Natural killer cell (primary cell): ENCODE results near the gene LRP6. TPM values are rescaled to one million over a fixed set of nuclear protein-coding genes. Genes with fewer than 3 reads are reported as not detected.

Experiments
- ATAC-seq, 3 donors: fragments of 150-1000 bp in 2 of 3; fragments of 200-7000 bp in 1 of 3; cut with Tn5 transposase; 1 replicate in 1 of 3; 2 replicates in 2 of 3; pipeline ENCODE4 v1.10.0; 2021; ENCODE audit warnings: mild to moderate bottlenecking in 2 of 3, moderate library complexity in 2 of 3
- DNase-seq, 2 donors: peaks; one replicate each; pipeline versions ENCODE4 v3.0.0 to v3.0.0-alpha.2; 2013 to 2021; ENCODE audit warnings: mixed read lengths in 1 of 2
- H3K27ac ChIP-seq: one replicate; pipeline ENCODE4 v1.5.1; 2013; ENCODE audit warnings: mild to moderate bottlenecking, low read length
- H3K27me3 ChIP-seq: one replicate; pipeline ENCODE4 v1.6.1; 2013; ENCODE audit warnings: low read length; ENCODE audit not compliant: control insufficient read depth, insufficient read depth
- H3K36me3 ChIP-seq: one replicate; pipeline ENCODE4 v1.6.1; 2013; ENCODE audit warnings: low read length; ENCODE audit not compliant: control insufficient read depth, insufficient read depth
- H3K4me1 ChIP-seq: one replicate; pipeline ENCODE4 v1.6.1; 2013; ENCODE audit warnings: low read length; ENCODE audit not compliant: control insufficient read depth, insufficient read depth
- H3K4me3 ChIP-seq: one replicate; pipeline ENCODE4 v1.5.1; 2013; ENCODE audit warnings: low read length
- H3K9me3 ChIP-seq: one replicate; pipeline ENCODE4 v1.6.1; 2013; ENCODE audit warnings: low read length; ENCODE audit not compliant: control insufficient read depth, insufficient read depth
- H3K27ac Mint-ChIP-seq, 2 donors: one replicate each; pipeline ENCODE4 v1.8.0; 2022; ENCODE audit warnings: mild to moderate bottlenecking in 2 of 2, mixed read lengths in 2 of 2, moderate library complexity in 1 of 2
- H3K27me3 Mint-ChIP-seq, 2 donors: one replicate each; pipeline ENCODE4 v1.8.0; 2022; ENCODE audit warnings: low read depth in 2 of 2, mixed read lengths in 2 of 2
- H3K36me3 Mint-ChIP-seq: one replicate; pipeline ENCODE4 v1.8.0; 2022; ENCODE audit warnings: mixed read lengths
- H3K4me1 Mint-ChIP-seq, 2 donors: one replicate each; pipeline ENCODE4 v1.8.0; 2022; ENCODE audit warnings: mixed read lengths in 2 of 2
- H3K4me3 Mint-ChIP-seq: one replicate; pipeline ENCODE4 v1.8.0; 2022; ENCODE audit warnings: mild to moderate bottlenecking, moderate library complexity, mixed read lengths
- H3K9me3 Mint-ChIP-seq, 2 donors: one replicate each; pipeline ENCODE4 v1.8.0; 2022; ENCODE audit warnings: mixed read lengths in 2 of 2
- WGBS: methylation state at CpG from one replicate; pipeline ENCODE4 v1.1.7; 2013; ENCODE audit warnings: missing lambda C conversion rate; ENCODE audit not compliant: insufficient coverage; 5-methylcytosine and 5-hydroxymethylcytosine counted together
- intact Hi-C: fragments of 100-400 bp; cut with micrococcal nuclease; formaldehyde crosslinking; loops from one replicate; pipeline ENCODE4 v1.14.2; 2022
- total RNA-seq, 4 donors: library from RNA; stranded (reverse); fragments of 120-200 nt in 1 of 4; gene quantifications; one replicate each; pipeline versions ENCODE4 v1.2.3 to v1.2.4, GENCODE V29; 2013 to 2022
- TF ChIP-seq, protein P1 (sequence below): fragments of 200-600 bp; IDR thresholded peaks from one replicate; pipeline ENCODE4 v1.8.0; 2022; ENCODE audit warnings: antibody characterized with exemption

Gene LRP6
- total RNA-seq, 3 donors from 2014 or later (not counting 1 experiment from before 2014, with no cell fraction given): 0.05 to 0.33 TPM; not detected in 1

DNA sequence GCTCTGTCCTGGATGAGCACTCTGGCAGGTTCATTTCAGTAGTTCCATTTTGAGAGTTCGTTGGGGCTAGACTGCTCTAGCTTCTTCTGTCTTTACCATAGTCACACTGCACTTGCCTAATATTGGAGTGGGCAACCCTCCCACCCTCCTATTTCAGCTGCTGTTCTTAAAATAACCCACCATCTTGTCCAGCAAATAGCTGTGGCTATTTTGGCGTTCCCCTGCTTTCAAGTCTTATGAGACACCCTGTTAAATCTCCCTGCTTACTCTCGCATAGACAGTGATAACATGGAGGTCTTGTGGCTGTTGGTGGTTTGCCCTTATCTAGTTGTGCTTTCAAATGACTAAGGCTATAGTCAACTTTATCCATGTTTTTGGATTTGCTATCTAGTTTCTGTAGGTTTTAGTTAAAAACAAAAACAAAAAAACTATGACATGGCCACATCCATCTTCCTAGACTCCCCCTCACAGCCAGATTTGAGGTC lies 65.5 kb downstream of the LRP6 start:
- Mint-ChIP-seq H3K4me3 (no peak overlapping the region), H3K9me3 (peaks cover 5 to 15% of the 10 kb centered on the region in 2 donors), H3K27ac (no peak overlapping the region), H3K27me3 (peaks cover 56 to 76% of the 10 kb centered on the region in 2 donors), H3K36me3 (peaks cover 14% of the 10 kb centered on the region), H3K4me1 (no peaks in the 10 kb centered on the region)
- 55% methylated on average over 3 of the region's 3 CpGs for WGBS
- DNase-seq (no peak), ATAC-seq (no peak)
- no peaks in the 10 kb centered on the region for H3K36me3 ChIP-seq
- intact Hi-C loops: no loop called here
- peaks cover 41% of the 10 kb centered on the region for H3K27me3 ChIP-seq
- H3K4me1 ChIP-seq: no peaks in the 10 kb centered on the region
- H3K9me3 ChIP-seq: peaks cover 11% of the 10 kb centered on the region
- no peak overlapping the region for H3K4me3 ChIP-seq
- TF ChIP-seq, protein P1, sequence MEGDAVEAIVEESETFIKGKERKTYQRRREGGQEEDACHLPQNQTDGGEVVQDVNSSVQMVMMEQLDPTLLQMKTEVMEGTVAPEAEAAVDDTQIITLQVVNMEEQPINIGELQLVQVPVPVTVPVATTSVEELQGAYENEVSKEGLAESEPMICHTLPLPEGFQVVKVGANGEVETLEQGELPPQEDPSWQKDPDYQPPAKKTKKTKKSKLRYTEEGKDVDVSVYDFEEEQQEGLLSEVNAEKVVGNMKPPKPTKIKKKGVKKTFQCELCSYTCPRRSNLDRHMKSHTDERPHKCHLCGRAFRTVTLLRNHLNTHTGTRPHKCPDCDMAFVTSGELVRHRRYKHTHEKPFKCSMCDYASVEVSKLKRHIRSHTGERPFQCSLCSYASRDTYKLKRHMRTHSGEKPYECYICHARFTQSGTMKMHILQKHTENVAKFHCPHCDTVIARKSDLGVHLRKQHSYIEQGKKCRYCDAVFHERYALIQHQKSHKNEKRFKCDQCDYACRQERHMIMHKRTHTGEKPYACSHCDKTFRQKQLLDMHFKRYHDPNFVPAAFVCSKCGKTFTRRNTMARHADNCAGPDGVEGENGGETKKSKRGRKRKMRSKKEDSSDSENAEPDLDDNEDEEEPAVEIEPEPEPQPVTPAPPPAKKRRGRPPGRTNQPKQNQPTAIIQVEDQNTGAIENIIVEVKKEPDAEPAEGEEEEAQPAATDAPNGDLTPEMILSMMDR: no peak
- H3K27ac ChIP-seq: no peak overlapping the region

DNA sequence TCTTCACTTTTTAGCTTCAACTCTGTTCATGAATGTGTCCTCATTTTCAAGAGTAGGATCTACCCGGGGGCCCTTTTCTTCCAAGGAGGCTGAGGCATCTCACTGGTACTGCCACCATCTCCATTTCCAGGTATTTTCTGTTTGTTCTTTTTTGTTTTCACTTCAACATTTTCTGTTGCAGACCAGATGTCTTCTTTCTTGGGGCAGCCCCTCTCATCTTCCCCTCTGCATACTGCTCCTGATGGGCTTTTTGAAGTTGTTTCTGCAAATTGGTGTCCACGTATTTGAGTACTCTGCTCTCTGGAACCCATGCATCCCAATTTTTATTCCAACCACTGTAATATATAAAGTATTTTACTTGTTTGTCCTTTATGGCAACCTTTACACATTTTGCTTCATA lies 66.5 kb downstream of the LRP6 start:
- Mint-ChIP-seq H3K27me3 (peaks cover 59 to 80% of the 10 kb centered on the region in 2 donors), H3K27ac (no peak overlapping the region), H3K4me3 (no peak overlapping the region), H3K36me3 (peaks cover 21% of the 10 kb centered on the region), H3K4me1 (no peaks in the 10 kb centered on the region), H3K9me3 (peaks cover 5 to 15% of the 10 kb centered on the region in 2 donors)
- H3K36me3 ChIP-seq: no peaks in the 10 kb centered on the region
- peaks cover 41% of the 10 kb centered on the region for H3K27me3 ChIP-seq
- H3K9me3 ChIP-seq: peaks cover 11% of the 10 kb centered on the region
- TF ChIP-seq, protein P1: no peak
- no peak overlapping the region for H3K27ac ChIP-seq
- intact Hi-C loops: no loop called here
- WGBS: 86% methylated on average over 1 of the region's 2 CpGs
- no peak overlapping the region for H3K4me3 ChIP-seq
- no peak for DNase-seq
- no peak for ATAC-seq
- H3K4me1 ChIP-seq: no peaks in the 10 kb centered on the region

DNA sequence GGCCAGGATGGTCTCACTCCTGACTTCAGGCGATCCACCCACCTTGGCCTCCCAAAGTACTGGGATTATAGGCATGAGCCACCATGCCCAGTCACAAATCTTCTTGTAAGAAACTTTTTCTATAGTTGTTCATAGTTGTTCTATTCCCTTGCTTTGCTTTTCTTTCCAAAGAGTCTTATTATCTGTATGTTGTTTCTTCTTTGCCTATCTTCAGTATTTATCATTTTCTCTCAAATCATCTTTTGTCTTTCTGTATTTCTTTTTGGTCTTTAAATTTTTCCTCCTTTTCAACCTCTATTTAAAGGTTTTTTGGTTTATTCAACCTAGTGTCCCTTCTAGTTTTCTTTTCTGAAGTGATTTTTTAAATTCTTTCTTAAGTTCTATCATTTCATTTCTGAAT lies 68.7 kb downstream of the LRP6 start:
- Mint-ChIP-seq H3K4me3 (no peak overlapping the region), H3K27me3 (peaks cover 67 to 85% of the 10 kb centered on the region in 2 donors), H3K9me3 (peaks cover 5 to 15% of the 10 kb centered on the region in 2 donors), H3K36me3 (peaks cover 21% of the 10 kb centered on the region), H3K4me1 (no peaks in the 10 kb centered on the region), H3K27ac (no peak overlapping the region)
- TF ChIP-seq, protein P1: no peak
- WGBS: 100% methylated on average over 1 of the region's 1 CpG
- Histone ChIP-seq H3K27me3 (peaks cover 42% of the 10 kb centered on the region), H3K36me3 (no peaks in the 10 kb centered on the region), H3K27ac (no peak overlapping the region), H3K4me1 (no peaks in the 10 kb centered on the region), H3K4me3 (no peak overlapping the region), H3K9me3 (peaks cover 11% of the 10 kb centered on the region)
- DNase-seq (no peak), ATAC-seq (no peak)
- intact Hi-C loops: no loop called here

DNA sequence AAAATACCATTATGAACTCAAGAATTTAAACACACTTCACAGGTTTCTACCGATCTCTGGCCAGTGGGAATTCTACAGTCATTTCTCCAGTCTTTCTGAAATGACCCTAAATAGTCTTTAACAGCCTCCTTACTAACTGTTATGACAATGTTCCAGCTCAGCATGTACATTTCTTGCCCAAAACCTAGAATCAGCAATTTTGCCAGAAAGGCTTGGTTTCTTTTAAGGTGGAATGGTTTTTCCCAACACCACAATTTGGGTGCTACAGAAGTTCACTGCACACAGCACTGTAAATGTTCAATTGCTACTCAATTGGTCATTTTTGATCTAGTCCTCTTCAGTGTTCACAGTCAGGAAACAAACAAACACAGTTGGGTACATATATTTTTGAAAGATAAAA lies 69.7 kb downstream of the LRP6 start:
- Histone ChIP-seq H3K9me3 (peaks cover 11% of the 10 kb centered on the region), H3K36me3 (no peaks in the 10 kb centered on the region), H3K4me1 (no peaks in the 10 kb centered on the region), H3K27me3 (peaks cover 43% of the 10 kb centered on the region), H3K27ac (no peak overlapping the region), H3K4me3 (no peak overlapping the region)
- H3K4me3 Mint-ChIP-seq: no peak overlapping the region
- 53% methylated on average over 1 of the region's 1 CpG for WGBS
- DNase-seq: no peak
- H3K27me3 Mint-ChIP-seq: peaks cover 70 to 85% of the 10 kb centered on the region in 2 donors
- intact Hi-C loops: no loop called here
- ATAC-seq: no peak
- H3K4me1 Mint-ChIP-seq: no peaks in the 10 kb centered on the region
- H3K36me3 Mint-ChIP-seq: peaks cover 21% of the 10 kb centered on the region
- TF ChIP-seq, protein P1: no peak
- no peak overlapping the region for H3K27ac Mint-ChIP-seq
- peaks cover 5 to 15% of the 10 kb centered on the region in 2 donors for H3K9me3 Mint-ChIP-seq
